NB4 (cell line): Measurements from ENCODE around the gene SUSD6.

Experiments
- CTCF ChIP-seq: IDR thresholded peaks from one replicate; pipeline ENCODE4 v1.5.1; 2012; ENCODE audit warnings: low read depth, low read length
- MYC ChIP-seq: IDR thresholded peaks from 2 replicates; pipeline ENCODE4 v1.6.1; 2011; ENCODE audit warnings: low read depth, low read length
- POLR2A ChIP-seq: IDR thresholded peaks from 2 replicates; pipeline ENCODE4 v1.6.1; 2011; ENCODE audit warnings: mild to moderate bottlenecking; ENCODE audit not compliant: insufficient read length; ENCODE audit errors: extremely low read depth
- TF ChIP-seq, protein P1 (sequence below): IDR thresholded peaks from 2 replicates; pipeline ENCODE4 v1.6.1; 2011; ENCODE audit warnings: low read depth, low read length

- TF ChIP-seq CTCF (no peak), POLR2A (no peak), MYC (no peak)
- TF ChIP-seq, protein P1, sequence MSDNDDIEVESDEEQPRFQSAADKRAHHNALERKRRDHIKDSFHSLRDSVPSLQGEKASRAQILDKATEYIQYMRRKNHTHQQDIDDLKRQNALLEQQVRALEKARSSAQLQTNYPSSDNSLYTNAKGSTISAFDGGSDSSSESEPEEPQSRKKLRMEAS = no peak
These were observed 38.1 kb upstream of the SUSD6 start for GRCh38 chr14:69573205-69573830.
